Central memory CD4-positive, alpha-beta T cell (primary cell): ENCODE measurements around the gene MBTPS1.
A peak's percentile ranks its signal among the peaks of the same experiment; 100 is the strongest.
"Not testable (repeated sequence)": the region's sequence is repeated elsewhere in the genome, so short reads cannot be mapped to it uniquely, and the experiment has no call there.

Experiments used
- DNase-seq: peaks from one replicate; pipeline ENCODE4 v3.0.0; 2022

Gene MBTPS1

DNA sequence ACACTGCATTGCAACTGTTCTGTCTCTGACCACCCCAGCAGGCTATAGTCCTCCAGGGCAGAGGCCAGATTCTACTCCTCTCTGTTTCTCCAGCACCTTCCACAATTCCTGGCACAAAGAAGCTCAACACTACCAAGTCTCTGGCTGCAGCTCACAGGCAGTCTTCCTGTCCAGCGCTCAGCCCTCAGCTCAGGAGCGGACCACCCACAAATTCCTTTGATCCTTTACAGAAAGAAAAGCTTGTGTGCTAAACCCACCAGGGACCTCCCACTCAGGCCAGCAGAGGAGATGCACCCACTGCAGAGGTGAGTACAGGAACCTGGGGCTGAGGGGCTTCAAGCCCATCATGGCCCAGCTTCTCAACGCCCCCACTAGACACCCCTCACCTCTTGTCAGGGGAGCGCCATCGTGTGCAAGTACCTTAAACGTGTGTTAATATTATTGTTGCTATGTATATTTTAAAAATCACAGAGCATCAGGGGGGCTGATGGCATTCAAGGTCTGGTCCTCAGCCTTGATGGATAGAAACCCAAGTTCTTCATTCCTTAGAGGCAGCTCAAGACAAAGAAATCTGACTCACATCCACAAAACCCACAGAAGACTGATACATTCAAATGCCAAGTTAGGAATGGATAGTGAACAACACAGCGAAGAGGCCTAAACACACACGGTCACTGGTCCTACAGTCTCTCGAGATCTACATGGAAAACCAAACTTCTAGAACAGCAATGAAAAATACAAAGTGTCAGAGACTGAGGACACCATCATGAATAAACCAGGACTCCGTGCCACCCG, 19.8 kb upstream of the MBTPS1 start:
- DNase-seq = no peak

DNA sequence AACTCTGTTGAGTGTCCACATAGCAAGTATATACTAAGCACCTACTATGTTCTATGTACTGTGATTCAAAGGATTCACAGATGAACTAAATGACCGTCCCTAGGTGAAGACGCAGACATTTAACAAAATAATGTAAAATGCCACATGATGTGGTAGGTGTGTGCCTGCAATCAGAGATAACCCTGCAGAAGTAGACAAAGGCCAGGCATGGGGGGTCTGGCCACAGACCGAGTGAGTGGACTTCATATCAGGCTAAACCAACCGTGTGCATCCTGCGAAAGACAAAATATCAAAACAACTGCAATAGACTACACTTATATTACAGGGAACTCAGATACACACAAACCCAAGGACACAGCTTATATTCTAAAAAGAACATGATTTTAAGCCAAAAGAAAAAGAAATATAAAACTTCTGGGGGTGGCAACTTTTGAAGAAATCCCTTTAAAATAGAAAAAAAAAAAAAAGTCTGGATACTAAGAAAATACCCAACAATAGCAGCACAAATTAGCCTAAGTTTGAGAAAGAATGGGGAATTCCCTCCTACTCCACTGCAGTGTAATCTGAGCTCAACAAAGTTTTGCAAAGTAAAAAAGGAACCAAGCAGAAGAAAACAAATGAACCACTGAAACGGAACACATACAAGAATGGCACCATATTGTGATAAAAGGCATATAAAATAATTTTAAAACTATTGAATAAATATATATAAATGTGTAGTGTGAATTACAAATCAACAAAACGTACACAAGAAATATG, 16.0 kb upstream of the MBTPS1 start:
- DNase-seq = no peak

DNA sequence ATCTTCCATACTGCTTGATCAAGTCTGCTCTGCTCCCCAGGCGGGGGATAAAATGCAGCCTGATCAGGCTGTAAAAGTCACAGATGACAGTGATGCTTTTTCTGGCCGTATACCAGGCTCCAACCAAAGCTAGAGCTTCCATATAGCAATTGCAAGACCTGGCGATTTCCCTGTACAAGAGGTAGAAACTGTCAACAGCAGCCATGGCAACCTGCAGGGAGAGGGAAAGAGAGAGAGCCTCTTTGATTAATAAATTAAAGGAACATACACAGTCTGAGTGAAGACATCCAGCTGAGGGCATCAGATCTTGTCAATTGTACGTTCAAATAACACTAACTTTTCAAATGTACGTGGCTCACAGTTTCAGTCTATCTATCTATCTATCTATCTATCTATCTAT, 14.4 kb upstream of the MBTPS1 start:
- no peak for DNase-seq

DNA sequence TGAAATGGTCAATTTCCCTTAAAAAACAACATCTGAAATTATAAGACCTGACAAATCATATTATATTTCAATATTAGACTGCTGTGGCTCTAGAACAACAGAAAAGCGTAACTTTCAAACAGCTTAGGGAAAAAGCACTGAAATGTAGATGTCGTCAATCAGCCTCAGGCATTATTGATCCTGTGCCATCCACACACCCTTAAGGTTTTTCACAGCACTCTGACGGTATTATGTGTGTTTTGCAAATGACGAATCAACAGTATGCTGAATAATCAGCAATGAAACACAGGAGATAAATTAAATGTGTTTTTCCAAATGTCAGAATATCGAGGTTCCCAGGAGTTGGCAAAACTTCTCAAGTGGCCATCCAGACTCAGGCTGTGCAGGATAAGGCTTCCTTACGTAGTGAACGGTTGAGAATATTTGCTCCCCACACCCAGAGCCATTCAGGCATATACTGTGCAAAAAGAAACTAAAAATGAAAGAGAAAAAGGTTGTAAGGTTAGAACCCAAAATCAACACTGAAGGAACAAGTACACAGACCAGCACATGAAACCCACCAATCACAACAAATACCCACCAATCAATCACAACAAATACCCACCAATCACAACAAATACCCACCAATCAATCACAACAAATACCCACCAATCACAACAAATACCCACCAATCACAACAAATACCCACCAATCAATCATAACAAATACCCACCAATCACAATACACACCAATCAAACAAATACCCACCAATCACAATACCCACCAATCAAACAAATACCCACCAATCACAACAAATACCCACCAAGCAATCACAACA, 7.7 kb upstream of the MBTPS1 start:
- no peak for DNase-seq

DNA sequence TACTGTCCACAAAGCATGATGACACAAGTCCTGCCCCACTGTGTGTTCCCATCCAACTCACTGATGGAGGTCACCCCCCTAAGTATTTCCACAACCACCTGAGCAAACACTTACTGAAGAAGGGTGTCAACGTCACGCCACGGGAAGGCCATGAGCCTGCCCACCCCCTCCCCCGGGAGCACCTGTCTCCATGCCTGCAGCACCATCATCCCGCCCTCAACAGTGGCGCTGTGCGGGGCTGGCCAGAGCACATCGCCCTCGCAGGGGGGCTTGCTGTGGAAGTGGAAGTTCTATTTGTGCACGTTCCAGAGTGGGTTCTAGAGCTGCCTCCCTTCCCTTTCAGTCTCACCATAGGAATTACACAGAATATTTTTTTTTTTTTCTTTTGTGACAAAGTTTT, 4.3 kb upstream of the MBTPS1 start:
- no peak for DNase-seq

DNA sequence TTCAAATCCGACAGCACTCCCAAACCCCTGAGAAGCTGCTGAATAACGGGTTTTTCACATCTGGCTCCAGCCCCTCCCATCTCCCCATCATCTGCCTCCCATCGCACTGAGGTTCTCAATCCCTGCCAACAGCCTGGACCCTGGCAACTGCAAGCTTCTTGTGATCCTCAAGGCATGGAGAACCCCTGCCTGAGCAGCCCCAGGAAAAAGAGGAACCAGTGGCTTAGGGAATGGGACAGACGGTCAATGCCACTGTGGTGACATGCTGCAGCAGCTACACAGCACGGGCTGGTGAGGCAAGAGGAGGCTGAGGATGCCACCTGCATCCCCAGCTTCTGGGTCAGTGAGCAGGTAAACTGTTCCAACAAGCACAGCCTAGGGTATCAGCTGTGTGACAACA, 3.3 kb upstream of the MBTPS1 start:
- DNase-seq = no peak

DNA sequence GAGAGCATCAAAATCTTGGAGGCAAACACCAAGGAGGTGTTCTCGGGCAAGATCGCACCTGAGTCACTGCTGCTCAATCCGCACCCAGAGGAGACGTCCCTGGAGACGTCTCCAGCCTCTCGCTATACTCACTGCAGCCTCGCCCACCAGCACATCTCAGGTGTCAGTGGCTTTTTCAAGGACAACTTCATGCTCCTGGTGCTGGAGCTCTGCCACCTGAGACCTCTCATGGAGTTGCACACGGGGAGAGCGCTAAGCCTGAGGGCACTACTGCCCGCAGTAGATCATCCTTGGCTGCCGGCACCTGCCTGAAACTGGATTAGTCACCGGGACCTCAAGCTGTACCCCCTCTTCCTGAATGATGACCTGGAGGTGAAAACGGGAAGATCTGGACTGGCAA, 2.6 kb upstream of the MBTPS1 start:
- no peak for DNase-seq

DNA sequence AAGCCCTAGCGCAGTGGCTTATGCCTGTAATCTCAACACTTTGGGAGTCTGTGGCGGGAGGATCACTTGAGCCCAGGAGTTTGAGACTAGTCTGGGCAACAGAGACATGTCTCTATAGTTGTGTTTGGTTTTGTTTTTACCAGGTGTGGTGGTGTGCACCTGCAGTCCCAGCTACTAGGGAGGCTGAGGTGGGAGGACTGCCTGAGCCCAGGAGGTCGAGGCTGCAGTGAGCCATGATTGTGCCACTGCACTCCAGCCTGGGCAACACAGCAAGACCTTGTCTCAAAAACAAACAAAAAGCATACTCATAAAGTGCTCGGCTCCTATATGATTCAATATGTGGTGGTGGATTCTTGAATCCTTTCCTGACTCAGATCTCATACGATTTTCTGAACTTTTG, 1.6 kb upstream of the MBTPS1 start:
- DNase-seq = not testable (repeated sequence)

DNA sequence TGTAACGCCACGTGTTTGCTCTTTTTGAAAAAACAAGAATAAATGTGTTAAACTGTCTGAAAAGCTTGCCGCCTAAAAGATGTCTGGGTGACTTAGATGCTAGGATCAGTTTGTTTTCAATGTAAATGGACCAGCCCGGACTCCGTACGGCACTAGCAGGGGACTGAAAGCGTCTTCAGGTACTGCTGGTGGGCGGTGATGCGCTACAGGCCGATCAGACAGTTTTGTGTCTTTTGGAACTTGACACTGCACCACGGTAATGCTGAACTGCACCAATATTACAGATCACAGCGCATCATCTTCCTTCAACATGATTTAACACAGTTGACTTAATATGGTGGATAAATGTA, 727 bp upstream of the MBTPS1 start:
- DNase-seq = peak; percentile 35

DNA sequence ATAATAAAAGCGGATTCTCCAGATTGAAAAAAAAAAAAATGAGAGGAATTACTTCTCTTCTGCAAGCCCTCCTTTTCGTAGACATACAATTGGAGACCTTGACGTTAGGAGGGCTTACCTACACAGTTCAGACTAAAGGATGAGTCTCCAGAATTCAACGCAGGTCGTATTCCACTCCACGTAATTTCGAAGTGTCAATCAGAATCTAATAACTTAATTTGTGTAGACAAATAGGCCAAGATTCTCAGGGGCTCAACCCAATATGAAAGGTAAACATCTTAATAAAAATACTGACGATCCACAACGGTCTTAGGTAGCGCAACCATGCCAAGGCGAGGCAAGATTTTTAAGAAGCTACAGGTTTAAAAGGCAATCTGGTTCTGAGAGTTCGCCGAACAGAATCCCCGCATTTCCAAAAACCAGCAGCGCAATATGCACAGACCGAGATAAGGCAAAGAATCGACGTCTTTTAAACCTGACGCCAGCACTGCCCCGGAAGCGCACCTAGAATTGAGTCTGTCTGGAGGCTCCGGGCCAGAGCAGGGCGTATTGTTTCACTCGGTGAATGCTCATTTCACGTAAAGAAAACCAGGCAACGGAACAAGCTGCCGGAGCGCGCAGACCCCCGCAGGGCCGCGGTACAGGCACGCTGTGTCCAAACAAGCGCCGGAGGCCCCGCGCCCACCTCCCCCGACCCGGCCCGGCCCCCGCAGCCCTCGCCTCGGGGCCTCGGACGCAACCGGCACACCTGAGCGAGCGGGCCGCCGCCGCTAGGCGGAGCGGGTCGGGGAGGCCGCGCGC, 623 bp downstream of the MBTPS1 start:
- peak; percentile 74 for DNase-seq

DNA sequence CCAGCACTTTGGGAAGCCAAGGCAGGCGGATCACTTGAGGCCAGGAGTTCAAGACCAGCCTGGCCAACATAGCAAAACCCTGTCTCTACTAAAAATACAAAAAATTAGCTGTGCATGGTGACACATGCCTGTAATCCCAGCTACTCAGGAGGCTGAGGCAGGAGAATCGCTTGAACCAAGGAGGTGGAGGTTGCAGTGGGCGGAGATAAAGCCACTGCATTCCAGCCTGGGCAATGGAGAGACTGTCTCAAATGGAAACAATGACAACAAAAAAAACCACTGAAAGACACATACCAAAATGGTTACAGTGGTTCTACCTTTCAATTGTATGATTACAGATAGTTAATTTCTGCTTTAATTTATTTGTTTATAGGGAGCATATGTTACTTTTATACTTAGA, 4.8 kb downstream of the MBTPS1 start:
- not testable (repeated sequence) for DNase-seq

DNA sequence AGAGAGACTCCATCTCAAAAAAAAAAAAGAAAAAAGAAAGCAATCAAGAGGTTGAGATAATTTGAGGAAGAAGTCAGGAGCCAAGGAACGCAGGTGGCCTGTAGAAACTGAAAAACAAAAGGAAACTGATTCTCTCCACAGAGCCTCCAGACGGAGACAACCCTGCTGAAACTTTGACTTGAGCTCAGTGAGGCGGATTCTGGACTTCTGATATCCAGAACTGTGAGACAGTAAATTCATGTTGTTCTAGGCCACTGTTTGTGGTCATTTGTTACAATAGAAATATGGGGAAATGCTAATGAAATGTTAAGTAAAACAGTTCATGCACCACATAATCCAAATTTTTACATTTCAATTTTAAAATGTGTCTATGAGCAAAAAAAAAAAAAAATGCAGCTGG, 5.2 kb downstream of the MBTPS1 start:
- no peak for DNase-seq

DNA sequence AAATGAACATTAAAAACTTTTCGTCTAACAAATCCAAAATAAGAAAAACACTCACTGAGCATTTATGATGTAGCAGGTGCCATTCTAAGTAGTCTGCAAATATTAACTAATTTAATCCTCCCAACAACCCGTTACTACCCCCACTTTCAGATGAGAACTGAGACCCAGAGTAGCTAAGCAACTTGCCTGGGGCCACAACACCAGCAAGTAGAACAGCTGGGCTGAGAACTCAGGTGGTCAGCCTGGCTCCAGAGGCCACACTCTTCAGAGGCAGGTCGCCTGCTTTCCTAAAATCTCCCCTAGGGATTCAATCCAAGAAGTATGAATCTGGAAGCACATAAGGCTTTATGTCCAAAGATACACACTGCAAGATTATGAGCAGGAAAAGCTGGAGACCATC, 6.2 kb downstream of the MBTPS1 start:
- DNase-seq = no peak

DNA sequence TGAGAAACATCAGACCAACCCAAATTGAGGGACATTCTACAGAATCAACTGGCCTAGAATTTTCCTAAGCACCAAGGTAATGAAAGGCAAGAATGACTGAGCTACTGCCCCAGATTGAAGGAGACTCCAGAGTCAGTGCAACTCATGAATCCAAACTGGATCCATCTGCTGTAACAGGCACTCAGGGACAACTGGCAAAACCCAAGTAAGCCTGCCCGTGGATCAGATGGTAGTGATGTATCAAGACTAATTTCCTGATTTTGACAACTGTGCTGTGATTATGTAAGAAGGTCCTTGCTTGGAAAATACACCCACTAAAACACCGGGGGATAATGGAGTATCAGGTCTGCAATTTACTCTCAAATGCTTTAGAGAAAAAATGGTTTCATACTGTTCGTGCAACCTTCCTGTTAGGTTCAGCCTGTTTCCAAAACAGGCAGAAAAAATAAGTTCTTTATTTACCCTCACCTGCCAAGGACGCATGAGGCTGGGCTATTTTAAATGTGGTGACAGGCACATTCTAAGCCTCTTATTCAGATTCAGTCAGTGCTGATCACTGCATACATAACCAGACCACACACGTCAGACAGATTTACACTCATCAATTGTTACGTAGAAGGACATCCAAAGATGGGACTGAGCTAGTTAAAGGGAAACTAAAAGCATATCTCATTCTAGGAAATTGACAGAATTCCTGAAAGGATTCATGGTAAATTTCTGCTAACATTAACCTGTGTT, 7.0 kb downstream of the MBTPS1 start:
- no peak for DNase-seq

DNA sequence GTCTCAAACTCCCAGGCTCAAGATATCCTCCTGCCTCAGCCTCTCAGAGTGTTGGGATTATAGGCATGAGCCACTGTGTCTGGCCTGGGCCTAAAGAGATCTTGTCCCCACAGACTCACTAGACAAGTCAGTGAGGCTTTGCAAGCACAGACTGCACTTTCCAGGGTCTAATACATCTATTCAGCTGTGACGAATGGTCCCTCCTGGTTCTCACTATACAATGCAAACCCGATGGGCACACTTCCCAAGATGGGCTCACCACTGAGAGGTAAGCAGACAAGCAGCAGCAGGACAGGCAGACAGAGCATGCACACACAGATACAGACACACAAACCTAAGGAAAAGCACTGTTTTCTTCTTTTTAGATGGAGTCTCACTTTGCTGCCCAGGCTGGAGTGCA, 8.8 kb downstream of the MBTPS1 start:
- no peak for DNase-seq

DNA sequence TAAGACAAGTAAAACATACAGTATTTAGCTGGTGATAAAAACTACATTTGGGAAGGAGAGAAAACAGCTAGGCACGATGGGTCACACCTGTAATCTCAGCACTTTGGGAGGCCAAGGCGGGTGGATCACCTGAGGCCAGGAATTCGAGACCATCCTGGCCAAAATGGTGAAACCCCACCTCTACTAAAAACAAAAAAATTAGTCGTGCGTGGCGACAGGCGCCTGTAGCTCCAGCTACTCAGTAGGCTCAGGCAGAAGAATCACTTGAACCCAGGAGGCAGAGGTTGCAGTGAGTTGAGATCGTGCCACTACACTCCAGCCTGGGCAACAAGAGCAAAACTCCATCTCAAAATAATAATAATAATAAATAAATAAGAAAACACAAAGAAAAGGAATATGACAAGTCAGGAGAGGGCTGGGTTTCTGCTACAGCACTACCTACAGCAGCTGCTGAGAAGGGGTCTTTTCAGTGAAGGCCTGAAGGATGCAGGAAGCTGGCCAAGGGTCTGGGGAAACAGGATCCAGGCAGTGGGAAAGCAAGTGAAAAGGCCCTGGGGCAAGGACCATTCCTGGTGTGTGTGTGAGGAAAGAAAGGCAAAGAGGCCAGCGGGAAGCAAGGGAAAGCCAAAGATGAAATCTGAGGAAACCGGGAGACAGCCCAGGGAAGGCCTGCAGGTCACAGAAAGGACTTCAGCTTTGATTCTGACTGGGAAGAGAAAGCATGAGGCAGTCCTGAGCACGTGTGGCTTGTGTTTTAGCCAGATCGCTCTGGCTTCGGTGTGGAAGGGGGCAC, 10.6 kb downstream of the MBTPS1 start:
- DNase-seq = no peak

DNA sequence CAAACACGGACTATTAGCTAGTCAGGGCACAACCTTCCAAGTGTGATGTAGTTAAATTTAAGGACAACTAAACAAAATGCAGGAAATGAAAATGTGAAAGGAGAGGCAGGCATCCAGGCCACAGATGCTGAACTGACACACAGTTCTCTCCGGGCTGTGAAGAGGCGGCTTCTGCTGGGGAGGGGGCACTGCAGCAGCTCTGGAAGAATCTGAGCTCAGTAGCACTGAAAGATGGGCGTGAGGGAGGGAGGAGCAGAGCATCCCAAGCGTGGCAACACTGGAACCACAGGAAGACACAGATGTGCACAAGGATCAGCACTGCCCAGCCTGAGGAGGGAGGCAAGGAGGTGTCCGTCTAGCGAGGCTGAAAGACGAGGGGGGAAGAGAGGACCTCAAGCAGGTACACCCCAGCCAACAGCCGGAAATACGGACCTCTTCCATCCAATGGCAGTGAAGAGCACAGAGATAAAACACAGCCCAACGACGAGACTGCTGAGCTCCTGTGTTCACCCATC, 11.4 kb downstream of the MBTPS1 start:
- no peak for DNase-seq

DNA sequence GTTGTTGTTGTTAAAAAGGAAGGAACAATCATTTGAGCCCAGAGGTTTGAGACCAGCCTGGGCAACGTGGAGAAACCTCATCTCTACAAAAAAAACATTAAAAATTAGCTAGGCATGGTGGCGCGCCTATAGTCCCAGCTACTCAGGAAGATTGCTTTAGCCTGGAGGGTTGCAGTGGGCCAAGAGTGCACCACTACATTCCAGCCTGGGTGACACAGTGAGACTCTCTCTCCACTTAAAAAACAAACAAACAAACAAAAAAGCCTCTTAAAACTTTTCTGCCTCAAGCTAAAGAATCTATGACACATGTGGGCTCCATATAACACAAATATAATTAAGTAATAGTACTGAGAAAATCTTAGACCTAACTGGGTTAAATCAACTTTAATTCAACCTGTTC, 12.5 kb downstream of the MBTPS1 start:
- no peak for DNase-seq

DNA sequence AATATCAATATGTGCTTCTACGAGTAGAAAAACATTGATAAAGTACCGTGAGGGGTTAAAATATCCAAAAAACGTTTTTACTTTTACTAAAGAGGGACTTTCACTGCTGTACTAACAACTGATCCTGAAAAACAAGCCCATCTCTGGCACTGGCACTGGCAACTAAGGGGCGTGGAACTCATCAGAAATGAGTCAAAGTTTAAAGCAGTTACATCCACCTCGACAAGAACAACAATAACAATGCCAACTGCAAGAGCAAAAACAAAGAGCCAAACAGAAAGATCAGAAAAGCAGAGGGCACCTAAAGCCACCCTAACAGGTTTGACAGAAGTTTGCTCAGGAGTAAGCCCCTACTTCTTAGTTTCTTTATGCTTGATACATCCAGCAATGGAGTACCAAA, 13.1 kb downstream of the MBTPS1 start:
- DNase-seq = no peak

DNA sequence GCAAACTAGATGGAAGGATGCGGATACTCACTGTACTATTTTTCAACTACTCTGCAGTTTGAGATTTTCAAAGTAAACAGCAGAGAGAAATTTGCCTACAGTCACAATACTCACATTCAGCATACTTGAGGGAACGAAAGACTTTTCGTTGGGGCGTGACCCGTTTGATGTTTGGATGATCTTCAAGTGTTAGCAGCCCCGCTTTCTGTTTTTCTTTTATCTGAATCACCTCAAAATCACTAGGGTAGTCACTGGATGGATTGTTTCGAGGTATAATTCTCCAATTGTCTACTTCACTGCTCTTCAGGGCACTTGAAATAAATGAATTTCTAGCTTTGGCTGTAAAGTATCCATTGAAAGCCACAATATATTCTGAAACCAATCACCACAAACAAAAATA, 17.8 kb downstream of the MBTPS1 start:
- DNase-seq = no peak

DNA sequence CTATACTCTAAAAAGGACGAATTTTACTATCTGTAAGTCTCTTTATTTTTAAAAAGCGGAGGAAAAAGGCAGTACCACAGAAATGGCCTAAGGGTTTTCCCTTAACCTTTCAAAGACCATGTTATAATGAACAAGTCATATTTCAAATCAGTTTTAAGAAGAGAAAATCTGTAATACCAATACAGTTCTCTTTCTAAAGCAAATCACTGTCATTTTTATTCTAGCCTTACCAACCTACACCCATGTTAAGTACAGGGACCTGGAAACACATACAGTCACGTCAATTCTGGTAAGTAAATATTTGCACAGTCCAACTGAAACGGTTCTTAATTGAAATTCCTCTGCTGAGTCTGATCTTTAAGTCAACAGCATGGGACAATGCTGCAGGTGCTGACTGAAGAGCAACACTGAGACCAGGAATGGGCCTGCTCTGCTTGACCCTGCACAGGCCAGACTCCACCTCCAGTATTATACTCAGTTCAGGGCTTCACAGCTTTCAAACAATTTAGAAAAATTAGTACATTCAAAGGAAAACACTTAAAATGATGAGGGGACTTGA, 20.2 kb downstream of the MBTPS1 start:
- no peak for DNase-seq
